Gastrocnemius medialis (tissue), 4 donors: ENCODE data around the gene PARD6A.

Source experiments
- POLR2A ChIP-seq, 2 donors: fragments of 450-650 bp; IDR thresholded peaks; one replicate each; pipeline ENCODE4 v1.6.1; 2017; ENCODE audit warnings: antibody characterized with exemption in 2 of 2, mild to moderate bottlenecking in 2 of 2, moderate library complexity in 2 of 2
- TF ChIP-seq, protein P1 (sequence below), 5 experiments: fragments of 450-650 bp in 3 of 5; fragments of 200-600 bp in 2 of 5; sonication (generic) in 2 of 5; IDR thresholded peaks in 4 of 5; conservative IDR thresholded peaks in 1 of 5; 1 replicate in 4 of 5; 2 replicates in 1 of 5; pipeline ENCODE4 v1.5.1; 2016 to 2019; ENCODE audit warnings: antibody characterized with exemption in 5 of 5, mild to moderate bottlenecking in 3 of 5, moderate library complexity in 3 of 5

DNA sequence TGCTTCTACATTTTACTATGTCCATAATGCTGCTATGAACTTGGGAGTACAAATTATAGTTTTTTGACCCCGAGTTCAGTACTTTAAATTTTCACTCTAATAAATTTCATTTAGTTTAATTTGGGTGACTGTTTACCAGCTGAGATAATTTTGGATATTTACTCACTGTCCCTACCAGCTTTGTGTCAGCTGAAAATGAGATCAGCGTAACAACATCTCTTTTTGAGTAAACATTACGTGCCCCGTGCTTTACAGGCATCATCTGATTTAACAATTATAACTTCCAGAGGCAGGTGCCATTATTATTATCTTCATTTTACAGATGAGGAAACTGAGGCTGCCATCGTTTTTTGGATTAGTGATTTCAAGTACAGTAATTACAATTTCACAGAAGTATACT is 43.4 kb downstream of the PARD6A start:
- no peak for TF ChIP-seq POLR2A (IDR thresholded peaks at IDR 0.05)
- TF ChIP-seq, protein P1, sequence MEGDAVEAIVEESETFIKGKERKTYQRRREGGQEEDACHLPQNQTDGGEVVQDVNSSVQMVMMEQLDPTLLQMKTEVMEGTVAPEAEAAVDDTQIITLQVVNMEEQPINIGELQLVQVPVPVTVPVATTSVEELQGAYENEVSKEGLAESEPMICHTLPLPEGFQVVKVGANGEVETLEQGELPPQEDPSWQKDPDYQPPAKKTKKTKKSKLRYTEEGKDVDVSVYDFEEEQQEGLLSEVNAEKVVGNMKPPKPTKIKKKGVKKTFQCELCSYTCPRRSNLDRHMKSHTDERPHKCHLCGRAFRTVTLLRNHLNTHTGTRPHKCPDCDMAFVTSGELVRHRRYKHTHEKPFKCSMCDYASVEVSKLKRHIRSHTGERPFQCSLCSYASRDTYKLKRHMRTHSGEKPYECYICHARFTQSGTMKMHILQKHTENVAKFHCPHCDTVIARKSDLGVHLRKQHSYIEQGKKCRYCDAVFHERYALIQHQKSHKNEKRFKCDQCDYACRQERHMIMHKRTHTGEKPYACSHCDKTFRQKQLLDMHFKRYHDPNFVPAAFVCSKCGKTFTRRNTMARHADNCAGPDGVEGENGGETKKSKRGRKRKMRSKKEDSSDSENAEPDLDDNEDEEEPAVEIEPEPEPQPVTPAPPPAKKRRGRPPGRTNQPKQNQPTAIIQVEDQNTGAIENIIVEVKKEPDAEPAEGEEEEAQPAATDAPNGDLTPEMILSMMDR (IDR thresholded peaks at IDR 0.05 in 4 of 5, conservative IDR thresholded peaks at IDR 0.05 in 1 of 5) = no peak
